ENCODE measurements around the gene SCRN2.

GRCh38 chr17:47791025-47791424 is 50.0 kb downstream of the SCRN2 start:
- no peak for TF ChIP-seq CTCF (conservative IDR thresholded peaks at IDR 0.05 in 1 of 2, IDR thresholded peaks at IDR 0.05 in 1 of 2; ENCODE audit: extremely low read depth in 1 of 2, insufficient read depth in 1 of 2, low read depth in 1 of 2, low read length in 2 of 2)
- TF ChIP-seq EZH2 (IDR thresholded peaks at IDR 0.05; ENCODE audit: borderline replicate concordance, low read length), result no peak
